B cell (primary cell): ENCODE data around the gene PARD6G. TPM values are rescaled to one million over a fixed set of nuclear protein-coding genes. Genes with fewer than 3 reads are reported as not detected.

Experiments used
- ATAC-seq: fragments of 200-7000 bp; cut with Tn5 transposase; one replicate; pipeline ENCODE4 v1.10.0; 2021; ENCODE audit warnings: low read depth, mild to moderate bottlenecking, moderate number of reproducible peaks, moderate library complexity
- CTCF ChIA-PET: fragments of 350-600 bp; sonication (Branson Sonifier 250); formaldehyde crosslinking; loops from one replicate; lab custom pipeline; 2021; ENCODE audit warnings: antibody characterized with exemption, inconsistent platforms; lab: Charles Lee
- POLR2A ChIA-PET: fragments of 350-600 bp; sonication (Branson Sonifier 250); formaldehyde crosslinking; loops from one replicate; lab custom pipeline; 2021; ENCODE audit warnings: antibody characterized with exemption; lab: Charles Lee
- DNase-seq: peaks from one replicate; pipeline ENCODE4 v3.0.0; 2013
- H2AFZ ChIP-seq: 2 replicates; pipeline ENCODE4 v1.6.1; 2012; ENCODE audit warnings: mild to moderate bottlenecking, low read depth, low read length; ENCODE audit not compliant: insufficient read depth, poor library complexity, severe bottlenecking
- H3K27ac ChIP-seq, 2 donors: 1 replicate in 1 of 2; 2 replicates in 1 of 2; pipeline ENCODE4 v1.5.1; 2012 to 2013; ENCODE audit warnings: low read length in 2 of 2, mild to moderate bottlenecking in 2 of 2, moderate library complexity in 1 of 2
- H3K27me3 ChIP-seq, 4 experiments: fragments of 200-600 bp in 1 of 4; sonication (generic) in 1 of 4; replicated peaks in 1 of 4; 1 replicate in 2 of 4; 2 replicates in 2 of 4; pipeline versions ENCODE4 v1.6.1 to v1.7.0; 2013 to 2016; ENCODE audit warnings: low read length in 3 of 4, mild to moderate bottlenecking in 2 of 4, mixed read lengths in 1 of 4, moderate library complexity in 1 of 4; ENCODE audit not compliant: insufficient read depth in 4 of 4, control insufficient read depth in 3 of 4; ENCODE audit errors: control extremely low read depth in 1 of 4
- H3K36me3 ChIP-seq, 2 experiments: replicated peaks in 1 of 2; 1 replicate in 1 of 2; 2 replicates in 1 of 2; pipeline versions ENCODE4 v1.6.1 to v1.7.1; 2013; ENCODE audit warnings: low read length in 1 of 2; ENCODE audit not compliant: insufficient read depth in 2 of 2, control insufficient read depth in 1 of 2; ENCODE audit errors: control extremely low read depth in 1 of 2, extremely low read depth in 1 of 2
- H3K4me1 ChIP-seq, 2 donors: fragments of 200-600 bp in 1 of 2; sonication (generic) in 1 of 2; 1 replicate in 1 of 2; 2 replicates in 1 of 2; pipeline versions ENCODE4 v1.5.1 to v1.6.1; 2013 to 2017; ENCODE audit warnings: low read length in 2 of 2; ENCODE audit not compliant: control insufficient read depth in 2 of 2, insufficient read depth in 2 of 2
- H3K4me2 ChIP-seq: replicated peaks from 2 replicates; pipeline ENCODE3; 2012; ENCODE audit warnings: mild to moderate bottlenecking, low read depth, low read length; ENCODE audit not compliant: poor library complexity, severe bottlenecking
- H3K4me3 ChIP-seq, 5 experiments: fragments of 200-600 bp in 1 of 5; sonication (generic) in 1 of 5; 1 replicate in 3 of 5; 2 replicates in 2 of 5; pipeline versions ENCODE4 v1.5.1 to v1.7.0; 2011 to 2016; ENCODE audit warnings: low read length in 4 of 5, mild to moderate bottlenecking in 4 of 5, low read depth in 2 of 5, control low read depth in 1 of 5, moderate library complexity in 1 of 5; ENCODE audit not compliant: insufficient read depth in 1 of 5; ENCODE audit errors: control extremely low read depth in 1 of 5, extremely low read depth in 1 of 5
- H3K79me2 ChIP-seq: fragments of 200-600 bp; sonication (generic); one replicate; pipeline ENCODE4 v1.6.0; 2016; ENCODE audit warnings: low read length; ENCODE audit not compliant: control insufficient read depth, insufficient read depth
- H3K9ac ChIP-seq: fragments of 200-600 bp; sonication (generic); 2 replicates; pipeline ENCODE4 v1.6.1; 2017; ENCODE audit warnings: mild to moderate bottlenecking, low read length, moderate library complexity
- H3K9me3 ChIP-seq, 3 donors: one replicate each; pipeline versions ENCODE4 v1.6.1 to v1.7.1; 2013; ENCODE audit warnings: low read length in 2 of 3; ENCODE audit not compliant: control insufficient read depth in 2 of 3, insufficient read depth in 1 of 3; ENCODE audit errors: control extremely low read depth in 1 of 3
- H4K20me1 ChIP-seq: 2 replicates; pipeline ENCODE4 v1.6.0; 2012; ENCODE audit warnings: mild to moderate bottlenecking, low read length; ENCODE audit not compliant: insufficient read depth, control insufficient read depth, poor library complexity, severe bottlenecking
- H3K27ac Mint-ChIP-seq: one replicate; pipeline ENCODE4 v1.8.0; 2021; ENCODE audit warnings: mixed read lengths
- H3K27me3 Mint-ChIP-seq: one replicate; pipeline ENCODE4 v1.8.0; 2021; ENCODE audit warnings: mixed read lengths
- H3K4me1 Mint-ChIP-seq: one replicate; pipeline ENCODE4 v1.8.0; 2021; ENCODE audit warnings: mixed read lengths
- H3K4me3 Mint-ChIP-seq: one replicate; pipeline ENCODE4 v1.8.0; 2021; ENCODE audit warnings: mixed read lengths
- H3K9me3 Mint-ChIP-seq: one replicate; pipeline ENCODE4 v1.8.0; 2022; ENCODE audit warnings: mixed read lengths; ENCODE audit not compliant: insufficient read depth
- CTCF ChIP-seq: fragments of 200-600 bp; IDR thresholded peaks from one replicate; pipeline ENCODE4 v1.8.0; 2022; ENCODE audit warnings: antibody characterized with exemption, mild to moderate bottlenecking
- EZH2 ChIP-seq: IDR thresholded peaks from 2 replicates; pipeline ENCODE4 v1.6.1; 2012; ENCODE audit warnings: borderline replicate concordance, low read depth, mild to moderate bottlenecking, moderate library complexity, low read length; ENCODE audit not compliant: insufficient read depth, poor library complexity, severe bottlenecking
- WGBS: methylation state at CpG from one replicate; pipeline ENCODE4 v1.1.5; 2013; ENCODE audit warnings: missing lambda C conversion rate; ENCODE audit not compliant: insufficient coverage; 5-methylcytosine and 5-hydroxymethylcytosine counted together
- intact Hi-C: fragments of 100-400 bp; cut with micrococcal nuclease; formaldehyde crosslinking; loops from one replicate; pipeline ENCODE4 v1.10.0; 2022
- polyA plus RNA-seq: library from polyadenylated mRNA; depleted of rRNA; stranded (reverse); fragments of >200 nt; gene quantifications from 2 replicates; pipeline ENCODE4 v1.2.3, GENCODE V29; 2012
- total RNA-seq, 2 donors: library from RNA; stranded (reverse); fragments of 120-200 nt in 1 of 2; gene quantifications; 1 replicate in 1 of 2; 2 replicates in 1 of 2; pipeline versions ENCODE4 v1.2.3 to v1.2.4, GENCODE V29; 2013 to 2022

Gene PARD6G
- total and polyA plus RNA-seq, 2 donors (not counting 1 experiment from before 2014, with no cell fraction given), result not detected

GRCh38 chr18:80176334-80177073, 70.8 kb downstream of the PARD6G start:
- no peak overlapping the region for H3K4me2 ChIP-seq
- H3K4me3 Mint-ChIP-seq, result no peak overlapping the region
- no peaks in the 10 kb centered on the region for H4K20me1 ChIP-seq
- peaks cover 2% of the 10 kb centered on the region for H3K4me1 Mint-ChIP-seq
- intact Hi-C loops, result no loop called here
- CTCF ChIA-PET, result no interaction called here
- no peaks in the 10 kb centered on the region for H3K9me3 ChIP-seq
- H2AFZ ChIP-seq, result no peak overlapping the region
- no peaks in the 10 kb centered on the region for H3K4me1 ChIP-seq
- peaks cover 0 to 15% (median 5%) of the 10 kb centered on the region in 4 experiments for H3K27me3 ChIP-seq
- no peak overlapping the region for H3K9ac ChIP-seq
- POLR2A ChIA-PET, result no interaction called here
- TF ChIP-seq CTCF, result no peak
- TF ChIP-seq EZH2, result no peak
- no peaks in the 10 kb centered on the region for H3K36me3 ChIP-seq
- no peak for ATAC-seq
- no peak for DNase-seq
- H3K27ac ChIP-seq, result no peak overlapping the region
- no peak overlapping the region for H3K4me3 ChIP-seq
- H3K9me3 Mint-ChIP-seq, result no peaks in the 10 kb centered on the region
- H3K27me3 Mint-ChIP-seq, result peaks cover 57% of the 10 kb centered on the region
- H3K27ac Mint-ChIP-seq, result no peak overlapping the region
- no peaks in the 10 kb centered on the region for H3K79me2 ChIP-seq
- WGBS, result 88% methylated on average over 10 of the region's 17 CpGs

GRCh38 chr18:80175451-80176204, 71.7 kb downstream of the PARD6G start:
- Histone ChIP-seq H3K4me3 (no peak overlapping the region), H3K4me1 (peaks cover 0 to 3% of the 10 kb centered on the region in 2 donors), H3K4me2 (no peak overlapping the region), H3K27ac (no peak overlapping the region), H3K9me3 (peaks cover 0 to 3% (median 0%) of the 10 kb centered on the region in 3 donors), H3K36me3 (no peaks in the 10 kb centered on the region), H3K27me3 (peaks cover 0 to 23% (median 9%) of the 10 kb centered on the region in 4 experiments), H4K20me1 (no peaks in the 10 kb centered on the region), H3K9ac (no peak overlapping the region), H3K79me2 (no peaks in the 10 kb centered on the region), H2AFZ (no peak overlapping the region)
- Mint-ChIP-seq H3K27me3 (peaks cover 64% of the 10 kb centered on the region), H3K27ac (no peak overlapping the region), H3K9me3 (no peaks in the 10 kb centered on the region), H3K4me3 (no peak overlapping the region), H3K4me1 (peaks cover 4% of the 10 kb centered on the region)
- ChIA-PET CTCF (no interaction called here), POLR2A (no interaction called here)
- no peak for DNase-seq
- TF ChIP-seq EZH2 (no peak), CTCF (no peak)
- 85% methylated on average over 13 of the region's 18 CpGs for WGBS
- no peak for ATAC-seq
- intact Hi-C loops, result no loop called here
